HG03439 (cell line): ENCODE results near the gene CABP7.

Source experiments
- ATAC-seq: cut with Tn5 transposase; IDR thresholded peaks from one replicate; pipeline ENCODE4 v1.9.1; 2021; ENCODE audit warnings: mild to moderate bottlenecking, moderate library complexity; ENCODE audit not compliant: unreplicated experiment

CABP7 gene

GRCh38 chr22:29719899-29720645, at the start of gene CABP7:
CABP7 (plus strand) TSS chr22:29720003; CDS start chr22:29720425, 422 bp downstream.
- ATAC-seq, result no peak

- ATAC-seq, result no peak
Measured at GRCh38 chr22:29670626-29671025, 49.2 kb upstream of the CABP7 start.

GRCh38 chr22:29673361-29674066, 46.3 kb upstream of the CABP7 start:
- ATAC-seq, result no peak

- ATAC-seq, result no peak
Measured at GRCh38 chr22:29674121-29674520, 45.7 kb upstream of the CABP7 start.

- ATAC-seq, result no peak
Measured at GRCh38 chr22:29679316-29679715, 40.5 kb upstream of the CABP7 start.

GRCh38 chr22:29683536-29683935, 36.3 kb upstream of the CABP7 start:
- no peak for ATAC-seq

- no peak for ATAC-seq
Measured at GRCh38 chr22:29684244-29684643, 35.6 kb upstream of the CABP7 start.

- ATAC-seq, result no peak
Measured at GRCh38 chr22:29689206-29689879, 30.5 kb upstream of the CABP7 start.

- no peak for ATAC-seq
Measured at GRCh38 chr22:29689880-29690213, 30.0 kb upstream of the CABP7 start.

GRCh38 chr22:29690476-29690875, 29.3 kb upstream of the CABP7 start:
- no peak for ATAC-seq

GRCh38 chr22:29691636-29692326, 28.0 kb upstream of the CABP7 start:
- ATAC-seq, result no peak

GRCh38 chr22:29692327-29692640, 27.5 kb upstream of the CABP7 start:
- ATAC-seq, result no peak

- ATAC-seq, result no peak
Measured at GRCh38 chr22:29693161-29693560, 26.6 kb upstream of the CABP7 start.

GRCh38 chr22:29693671-29694070, 26.1 kb upstream of the CABP7 start:
- ATAC-seq, result no peak

- ATAC-seq, result no peak
Measured at GRCh38 chr22:29695129-29695926, 24.5 kb upstream of the CABP7 start.

GRCh38 chr22:29697853-29698598, 21.8 kb upstream of the CABP7 start:
- no peak for ATAC-seq

- ATAC-seq, result no peak
Measured at GRCh38 chr22:29700206-29700899, 19.4 kb upstream of the CABP7 start.

GRCh38 chr22:29700900-29701154, 19.0 kb upstream of the CABP7 start:
- ATAC-seq, result no peak

- ATAC-seq, result no peak
Measured at GRCh38 chr22:29701155-29701999, 18.4 kb upstream of the CABP7 start.
